SW 1271 (cell line): Measurements from ENCODE around the gene NECTIN4.
"Not testable (repeated sequence)": the region's sequence is repeated elsewhere in the genome, so short reads cannot be mapped to it uniquely, and the experiment has no call there.

Experiments
- DNase-seq, 2 experiments: peaks; one replicate each; lab custom pipeline; 2025; lab: John Stamatoyannopoulos, UW

NECTIN4 gene

GRCh38 chr1:161089251-161089924 lies at the start of gene NECTIN4:
TSS of gene NECTIN4 (minus strand) at chr1:161089558. CDS start at chr1:161089296, 262 bp downstream.
- DNase-seq = no peak

- no peak for DNase-seq
Measured at GRCh38 chr1:161138431-161138830, 49.1 kb upstream of the NECTIN4 start.

GRCh38 chr1:161137881-161138280 lies 48.5 kb upstream of the NECTIN4 start:
- no peak for DNase-seq

GRCh38 chr1:161133220-161133740 lies 43.9 kb upstream of the NECTIN4 start:
- DNase-seq = no peak

GRCh38 chr1:161132410-161133219 lies 43.3 kb upstream of the NECTIN4 start, which contains the start of gene DEDD:
TSS of gene DEDD (minus strand) at chr1:161132667. CDS start at chr1:161124462, 8,205 bp downstream.
- DNase-seq = peak; percentile 55 to 89

GRCh38 chr1:161131523-161132409 lies 42.4 kb upstream of the NECTIN4 start:
- peak in 1 of 2 experiments; percentile 6 for DNase-seq

GRCh38 chr1:161130266-161130665 lies 40.9 kb upstream of the NECTIN4 start:
- DNase-seq = no peak

- no peak for DNase-seq
Measured at GRCh38 chr1:161128591-161129420, 39.4 kb upstream of the NECTIN4 start.

GRCh38 chr1:161127649-161128048 lies 38.3 kb upstream of the NECTIN4 start:
- DNase-seq = no peak

GRCh38 chr1:161122967-161123366 lies 33.6 kb upstream of the NECTIN4 start:
- no peak for DNase-seq

GRCh38 chr1:161121834-161122233 lies 32.5 kb upstream of the NECTIN4 start:
- DNase-seq = no peak

- DNase-seq = no peak
Measured at GRCh38 chr1:161121042-161121650, 31.8 kb upstream of the NECTIN4 start.

- DNase-seq = peak; percentile 39 to 78
Measured at GRCh38 chr1:161119092-161119903, 29.9 kb upstream of the NECTIN4 start.

GRCh38 chr1:161117759-161118581 lies 28.6 kb upstream of the NECTIN4 start, which contains the start of the genes NIT1 and PFDN2:
TSS of gene NIT1 (plus strand) at chr1:161118105. CDS start at chr1:161118177, 72 bp downstream.
TSS of gene PFDN2 (minus strand) at chr1:161118037. CDS start at chr1:161118026, 11 bp downstream.
- peak; percentile 50 to 70 for DNase-seq

GRCh38 chr1:161115961-161116360 lies 26.6 kb upstream of the NECTIN4 start:
- not testable (repeated sequence) for DNase-seq

GRCh38 chr1:161115132-161115711 lies 25.9 kb upstream of the NECTIN4 start:
- peak; percentile 78 to 87 for DNase-seq

GRCh38 chr1:161114556-161114955 lies 25.2 kb upstream of the NECTIN4 start:
- no peak for DNase-seq

GRCh38 chr1:161113915-161114314 lies 24.6 kb upstream of the NECTIN4 start:
- no peak for DNase-seq
